NCI-H2196 treated with DMSO at 0.1 percent for 48 hours (cell line): Measurements from ENCODE around the gene MAP2.
"Not testable (repeated sequence)": the region's sequence is repeated elsewhere in the genome, so short reads cannot be mapped to it uniquely, and the experiment has no call there.

ENCODE experiments used
- DNase-seq: peaks from one replicate; lab custom pipeline; 2025; ENCODE audit not compliant: unreplicated experiment; lab: John Stamatoyannopoulos, UW

The MAP2 gene

DNA sequence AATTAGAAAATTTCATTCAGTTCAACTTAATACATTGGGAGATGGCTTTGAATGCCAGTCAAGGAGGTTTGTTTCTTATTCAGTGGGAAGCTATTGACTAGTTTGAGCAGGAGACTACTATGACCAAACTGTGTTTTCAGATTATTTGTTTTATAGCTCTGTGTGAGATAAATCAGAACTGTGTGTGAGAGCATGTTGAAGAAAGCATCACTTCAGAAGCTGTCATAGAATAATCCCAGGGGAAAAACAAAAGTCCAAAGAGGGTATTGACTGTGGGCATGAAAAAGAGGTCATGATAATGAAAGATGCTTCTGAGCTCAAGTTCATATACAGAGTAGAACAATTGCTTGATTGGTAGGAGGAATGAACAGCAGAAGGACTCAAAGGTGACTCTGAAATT, 160.6 kb downstream of the MAP2 start:
- DNase-seq, result no peak

DNA sequence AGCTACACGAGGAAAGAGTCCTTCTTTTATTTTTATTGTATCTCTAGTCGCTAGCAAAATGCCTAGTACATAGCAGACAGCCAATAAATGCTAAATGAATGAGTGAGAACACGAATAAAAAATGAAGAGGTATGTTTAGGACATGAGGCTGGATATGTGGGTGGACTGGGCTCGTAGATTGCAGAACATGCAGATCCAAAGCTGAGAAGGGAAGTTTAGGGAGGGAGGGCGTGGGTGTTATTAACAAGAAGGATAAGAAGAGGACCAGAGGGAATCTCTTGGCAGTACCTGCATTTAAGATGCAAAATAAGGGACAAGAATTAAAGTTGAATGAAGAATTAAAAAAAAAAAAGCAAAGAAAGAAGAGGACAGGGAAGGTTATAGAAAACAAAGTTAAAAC, 161.1 kb downstream of the MAP2 start:
- DNase-seq, result no peak

DNA sequence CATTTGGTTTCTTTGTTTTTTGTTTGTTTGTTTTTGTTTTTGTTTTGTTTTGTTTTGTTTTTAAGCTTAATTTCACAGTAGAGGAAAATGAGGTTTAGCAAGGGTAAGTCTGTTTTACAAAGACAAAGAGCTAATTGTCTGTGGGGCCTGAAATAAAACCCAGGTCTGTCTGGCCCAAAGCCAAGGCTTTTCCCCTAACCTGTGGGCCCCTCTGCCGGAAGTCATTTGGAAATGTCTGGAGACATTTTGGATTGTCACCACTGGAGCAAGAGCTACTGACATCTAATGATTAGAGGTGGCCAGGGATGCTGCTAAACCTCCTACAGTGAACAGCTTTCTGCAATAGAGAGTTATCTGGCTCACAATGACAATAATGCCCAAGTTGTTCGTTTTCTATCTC, 167.2 kb downstream of the MAP2 start:
- DNase-seq, result no peak

DNA sequence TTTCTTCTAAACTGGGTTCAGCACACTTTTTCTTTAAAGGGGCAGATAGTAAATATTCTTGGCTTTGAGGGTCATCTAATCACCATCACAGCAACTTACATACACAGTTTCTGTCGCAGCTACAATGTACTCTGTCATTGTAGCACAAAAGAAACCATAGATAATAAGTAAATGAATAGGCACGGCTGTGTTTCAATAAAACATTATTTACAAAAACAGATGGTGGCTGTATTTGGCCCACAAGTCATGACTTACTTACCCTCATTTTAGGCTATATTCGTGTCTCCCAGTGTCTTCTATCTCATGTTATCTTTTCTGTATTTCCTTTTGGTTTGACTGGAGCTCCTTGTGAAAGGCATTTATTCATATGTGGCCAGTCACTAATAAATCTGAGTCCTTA, 168.3 kb downstream of the MAP2 start:
- DNase-seq, result no peak

DNA sequence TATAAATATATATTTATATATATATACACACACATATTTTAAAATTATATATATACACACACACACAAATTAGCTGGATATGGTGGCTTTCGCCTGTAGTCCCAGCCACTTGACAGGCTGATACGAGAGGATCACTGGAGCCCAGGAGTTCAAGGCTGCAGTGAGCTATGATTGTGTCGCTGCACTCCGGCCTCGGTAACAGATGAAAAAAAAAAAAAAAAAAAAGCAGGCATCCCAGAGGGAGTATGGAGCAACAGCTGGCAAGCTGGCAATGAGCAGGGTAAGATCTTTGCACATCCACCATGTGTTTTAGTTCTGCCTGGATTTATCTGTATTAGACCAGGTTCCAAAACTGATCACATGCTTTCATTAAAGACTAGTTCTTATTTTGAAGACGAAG, 170.1 kb downstream of the MAP2 start:
- DNase-seq, result no peak

DNA sequence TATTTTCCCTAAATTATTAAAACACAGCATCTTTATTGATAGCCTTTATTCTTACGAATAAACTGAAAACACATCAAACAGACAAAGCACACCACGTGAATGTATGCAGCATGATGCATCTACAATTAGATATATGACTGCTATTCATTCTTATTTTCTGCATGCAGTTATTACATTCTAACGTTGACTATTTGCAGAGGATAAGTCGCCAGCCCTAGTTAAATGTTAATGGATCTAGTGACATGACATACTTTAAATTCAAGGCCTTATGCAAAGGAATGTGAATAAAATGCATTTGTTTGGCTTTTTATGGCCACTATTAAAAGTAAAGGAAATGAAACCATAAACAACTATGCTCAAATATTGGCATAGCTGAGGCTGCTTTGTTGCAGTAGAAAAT, 172.4 kb downstream of the MAP2 start:
- no peak for DNase-seq

DNA sequence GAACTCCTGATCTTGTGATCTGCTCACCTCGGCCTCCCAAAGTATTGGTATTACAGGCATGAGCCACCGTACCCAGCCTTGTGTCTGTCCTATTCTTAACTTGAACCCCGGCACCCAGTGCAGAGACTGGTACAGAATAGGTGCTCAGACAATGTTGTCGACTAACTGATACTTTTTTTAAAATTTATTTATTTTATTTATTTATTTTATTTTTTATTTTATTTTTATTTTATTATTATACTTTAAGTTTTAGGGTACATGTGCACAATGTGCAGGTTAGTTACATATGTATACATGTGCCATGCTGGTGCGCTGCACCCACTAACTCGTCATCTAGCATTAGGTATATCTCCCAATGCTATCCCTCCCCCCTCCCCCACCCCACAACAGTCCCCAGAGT, 174.4 kb downstream of the MAP2 start:
- not testable (repeated sequence) for DNase-seq

DNA sequence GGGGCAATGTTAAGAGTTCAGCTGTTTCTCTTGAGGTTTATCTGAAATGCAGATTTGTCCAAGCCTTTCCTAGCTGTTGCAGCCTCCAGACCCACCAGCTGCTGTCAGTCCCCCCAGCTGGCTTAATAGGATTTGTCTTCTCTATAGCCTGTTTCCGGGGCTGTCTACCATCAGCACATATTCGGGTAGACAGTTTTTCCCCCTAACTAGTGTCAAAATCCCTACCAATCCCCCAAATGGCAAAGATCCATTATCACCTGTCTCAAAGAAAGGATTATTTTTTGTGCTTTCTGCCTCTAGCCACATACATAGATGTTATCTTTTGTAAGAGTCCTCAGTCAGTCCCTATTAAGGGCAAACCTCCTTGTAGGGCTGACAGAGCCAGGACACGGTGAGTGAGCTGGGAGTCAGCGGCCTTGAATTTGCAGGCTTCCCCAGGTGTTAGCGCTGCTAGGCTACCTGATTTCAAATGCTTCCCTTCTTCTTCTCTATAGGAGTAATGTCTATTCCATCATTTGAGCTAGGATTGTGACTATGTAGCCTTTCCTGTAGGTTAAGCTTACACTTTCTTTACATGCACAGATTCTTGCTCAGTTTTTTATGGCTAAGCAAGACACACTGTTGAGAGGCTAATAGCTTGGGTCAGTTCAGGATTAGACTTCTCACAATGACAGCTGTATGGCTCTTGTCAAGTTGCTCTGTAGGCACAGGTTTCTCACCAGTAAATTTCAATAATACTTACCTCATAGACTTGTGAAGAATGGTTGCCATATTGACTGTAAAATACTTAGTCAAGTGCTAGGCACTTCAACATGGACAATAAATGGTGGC, 176.7 kb downstream of the MAP2 start:
- no peak for DNase-seq

DNA sequence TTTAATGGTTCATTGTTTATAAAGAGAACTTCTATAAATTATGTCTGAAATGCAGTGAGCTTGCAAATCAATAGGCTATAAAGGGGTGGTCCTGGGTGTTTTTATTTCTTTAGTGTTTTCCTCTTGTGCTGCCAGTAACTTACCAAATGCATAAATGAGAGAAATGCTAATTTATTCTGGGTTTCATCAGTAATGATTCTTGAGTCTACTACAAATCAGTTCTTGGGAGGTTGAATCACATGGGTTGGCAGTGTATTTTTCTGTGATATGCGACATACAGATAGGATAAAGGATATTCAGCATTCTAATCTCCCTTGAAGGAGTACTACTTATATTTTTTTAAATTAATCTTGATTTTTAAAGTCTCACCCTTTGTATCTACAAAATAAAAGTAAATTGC, 177.7 kb downstream of the MAP2 start:
- DNase-seq, result no peak

DNA sequence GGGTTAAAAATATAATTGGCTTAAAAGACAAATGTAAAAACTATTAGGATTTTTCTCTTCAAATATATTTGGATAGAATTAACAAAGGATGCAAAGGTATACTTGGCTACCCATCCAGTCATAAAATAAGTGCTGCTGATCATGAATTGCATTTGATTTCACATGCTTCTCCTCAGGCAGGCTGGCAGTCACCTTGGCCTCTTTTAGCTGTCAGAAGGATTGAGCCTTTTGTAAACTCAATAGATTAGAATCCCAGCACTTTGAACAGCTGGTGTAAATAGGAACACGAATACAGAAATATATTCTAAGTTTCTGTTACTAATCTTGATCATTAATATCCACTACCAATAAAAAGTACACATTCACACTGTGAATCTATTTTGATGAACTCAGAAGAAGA, 178.4 kb downstream of the MAP2 start:
- no peak for DNase-seq

DNA sequence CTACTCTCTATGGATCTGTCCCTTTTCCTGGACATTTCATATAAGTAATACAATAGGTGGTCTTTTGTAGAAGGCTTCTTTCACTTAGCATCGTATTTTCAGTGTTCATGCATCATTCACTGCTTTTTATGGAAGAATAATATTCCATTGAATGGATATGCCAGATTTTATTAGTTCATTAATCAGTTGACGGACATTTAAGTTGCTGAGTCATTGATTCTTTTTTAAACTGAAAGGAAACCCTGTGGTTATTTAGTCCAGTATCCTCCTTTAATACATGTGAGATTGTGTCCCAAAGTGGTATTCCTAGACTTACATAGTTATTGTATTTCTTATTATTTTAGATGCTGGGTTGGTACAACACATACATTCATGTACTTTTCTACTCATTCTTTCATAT, 185.7 kb downstream of the MAP2 start:
- no peak for DNase-seq

DNA sequence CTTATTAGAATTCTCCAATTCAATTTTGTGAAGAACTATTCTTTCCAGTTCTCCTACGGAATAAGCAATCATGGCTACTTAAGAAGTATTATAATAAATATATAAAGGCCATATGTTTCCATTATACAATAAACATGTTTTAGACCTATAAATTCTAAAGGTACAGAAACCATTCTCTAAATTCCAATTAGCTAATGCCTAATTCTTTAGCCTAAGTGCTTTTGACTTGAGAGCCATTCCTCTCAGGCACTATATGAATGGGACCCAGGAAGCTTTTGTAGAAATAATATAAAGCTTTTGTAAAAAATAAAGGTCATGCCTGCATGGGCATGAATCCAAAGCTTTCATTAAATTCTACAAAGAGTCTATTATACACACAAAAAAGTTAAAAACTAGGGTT, 186.8 kb downstream of the MAP2 start:
- DNase-seq, result no peak

DNA sequence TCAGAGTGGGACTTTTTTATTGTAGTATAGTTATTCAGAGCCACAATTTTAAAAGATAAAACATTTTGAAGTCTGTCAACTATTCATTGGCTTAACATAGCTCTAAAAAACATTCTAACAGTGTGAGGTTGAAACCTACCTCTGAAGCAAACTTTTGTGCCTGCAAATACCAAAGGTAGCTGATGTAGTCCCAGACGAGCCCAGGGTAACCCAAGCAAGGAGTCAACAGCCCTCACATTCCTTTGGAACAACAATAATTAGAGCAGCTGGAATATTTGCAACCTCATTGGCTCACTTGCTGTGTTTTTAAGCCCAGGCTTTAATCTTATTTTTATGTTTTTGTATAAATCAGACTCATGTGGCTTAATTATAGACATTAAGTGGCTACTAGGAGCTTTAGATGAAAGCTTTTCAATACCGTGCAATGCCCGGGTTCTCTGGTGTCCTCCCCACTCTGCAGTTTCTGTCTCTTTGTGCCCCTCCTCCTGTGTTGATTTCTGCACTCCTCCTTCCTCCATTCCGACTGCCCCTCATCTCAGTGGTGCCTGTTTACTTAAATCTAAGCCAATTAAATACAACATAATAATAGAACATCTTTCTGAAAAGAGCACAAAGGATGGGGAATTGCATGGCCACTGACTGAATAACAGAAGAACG, 189.9 kb downstream of the MAP2 start:
- no peak for DNase-seq

DNA sequence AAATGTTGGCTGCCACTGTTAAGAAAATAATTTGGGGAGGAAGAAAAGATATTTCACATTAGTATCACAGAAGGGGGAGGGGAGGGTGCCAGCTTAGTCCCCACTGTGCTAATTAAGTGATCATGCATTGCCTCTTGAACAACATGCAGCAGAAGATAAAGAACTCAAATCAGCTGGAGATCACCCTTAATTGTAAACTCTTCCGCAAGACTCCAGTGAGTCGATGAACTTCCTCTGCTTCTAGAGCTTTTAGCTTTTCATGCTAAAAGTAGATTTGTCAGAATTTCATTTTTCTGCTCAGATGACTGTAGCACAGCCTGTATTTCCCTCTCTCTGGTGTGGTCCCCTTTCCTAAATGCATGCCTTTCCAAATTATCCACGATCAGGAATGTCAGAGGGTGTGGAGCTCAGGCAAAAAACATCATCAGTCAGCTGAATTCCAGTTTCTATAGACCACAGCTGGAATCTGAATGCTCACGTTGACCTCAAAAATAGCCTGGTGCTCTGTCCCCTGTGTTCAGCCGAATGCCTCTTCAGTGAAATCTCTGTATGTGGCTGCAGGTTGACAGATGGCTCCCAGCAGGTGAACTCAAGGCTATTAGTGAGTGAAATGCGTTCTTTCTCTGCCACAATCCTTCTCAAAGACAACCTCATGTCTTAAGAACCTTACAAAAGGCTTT, 191.0 kb downstream of the MAP2 start:
- DNase-seq, result no peak

DNA sequence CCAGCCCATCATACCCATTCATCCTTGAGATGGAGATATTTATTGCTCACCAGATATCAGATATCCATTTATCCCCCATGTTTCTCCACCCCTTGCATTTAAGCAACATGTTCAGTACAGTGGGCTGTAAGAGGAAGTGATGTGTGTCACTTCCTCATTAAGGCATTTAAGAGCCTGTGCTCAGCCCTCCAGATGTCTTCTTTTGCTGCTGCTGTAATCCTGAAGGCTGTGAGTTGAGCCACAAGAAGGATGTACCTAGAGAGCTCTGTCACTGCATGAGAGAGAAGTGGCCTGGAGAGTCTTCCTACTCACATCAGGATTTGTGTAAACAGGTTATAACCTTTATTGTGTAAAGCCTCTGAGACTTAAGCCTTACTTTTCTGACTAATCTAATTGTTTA, 195.9 kb downstream of the MAP2 start:
- no peak for DNase-seq

DNA sequence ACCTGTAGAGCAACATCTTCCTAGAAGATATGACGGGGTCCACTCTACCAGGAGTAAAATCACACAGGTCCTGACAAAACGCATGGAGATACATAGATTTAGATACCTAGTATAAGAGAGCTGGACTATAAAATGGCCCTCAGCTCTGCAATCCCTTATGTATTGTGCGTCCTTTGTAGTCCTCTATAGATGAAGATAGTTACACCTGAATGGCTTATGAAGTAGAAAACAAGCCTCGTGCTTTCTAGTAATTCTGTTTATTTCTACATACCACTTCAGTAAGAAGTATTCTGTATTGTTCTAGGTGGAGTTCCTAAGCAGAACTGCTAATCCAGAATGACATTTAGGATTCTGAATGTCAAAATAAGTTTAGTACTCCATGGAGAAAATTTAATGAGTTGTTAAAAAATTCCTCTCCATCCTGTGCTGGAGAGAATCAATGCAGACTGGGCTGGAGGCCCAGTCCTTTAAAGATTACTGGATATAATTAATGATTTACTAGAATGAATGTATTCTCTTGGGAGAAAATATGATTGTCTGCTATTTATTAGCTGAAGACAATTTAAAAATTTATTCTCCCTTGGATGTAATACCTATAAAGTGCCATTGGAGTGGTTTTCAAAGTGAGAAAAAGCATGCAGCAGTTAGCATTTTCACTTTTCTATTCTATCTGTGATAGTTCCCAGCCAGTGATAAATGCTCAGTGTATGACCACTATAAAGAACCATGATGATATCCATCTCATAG, 200.5 kb downstream of the MAP2 start:
- DNase-seq, result no peak

DNA sequence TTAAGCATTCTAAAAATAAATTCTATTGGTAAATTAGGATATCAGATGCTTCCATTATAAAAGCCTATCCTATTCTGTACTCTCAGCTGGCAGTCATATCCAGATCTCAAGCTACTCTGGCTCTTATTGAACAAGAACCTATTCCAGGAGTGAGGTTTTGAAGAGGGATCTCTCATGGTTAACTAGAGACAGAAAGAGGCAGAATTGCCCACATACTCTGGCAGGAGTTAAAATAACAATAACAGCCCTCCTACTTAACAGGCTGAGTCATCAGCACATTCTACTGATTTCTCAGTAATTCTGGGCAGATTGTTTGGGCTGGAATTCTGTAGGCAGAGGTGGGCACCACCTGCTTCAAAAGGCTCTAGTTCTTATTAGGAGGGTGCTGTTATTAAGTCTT, 205.8 kb downstream of the MAP2 start:
- DNase-seq, result no peak

DNA sequence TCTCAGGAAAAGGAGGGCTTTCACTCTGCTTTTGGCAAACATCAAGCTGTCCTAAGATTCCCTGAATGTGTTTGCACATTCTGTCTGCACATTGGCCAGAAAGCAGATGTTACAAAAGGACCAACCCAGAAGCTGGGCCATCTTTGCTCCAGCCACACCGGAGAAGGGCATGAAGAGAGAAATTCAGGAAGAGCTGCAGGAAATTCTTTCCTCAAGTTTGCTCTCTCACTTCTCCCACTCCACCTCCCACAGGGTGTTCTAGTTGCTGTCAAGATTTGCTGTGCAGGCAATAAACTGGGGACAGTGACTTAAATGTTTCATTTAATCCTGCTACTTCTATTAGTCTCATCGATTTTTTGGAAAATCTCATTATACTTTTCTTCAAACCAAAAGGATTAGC, 210.1 kb downstream of the MAP2 start:
- no peak for DNase-seq

DNA sequence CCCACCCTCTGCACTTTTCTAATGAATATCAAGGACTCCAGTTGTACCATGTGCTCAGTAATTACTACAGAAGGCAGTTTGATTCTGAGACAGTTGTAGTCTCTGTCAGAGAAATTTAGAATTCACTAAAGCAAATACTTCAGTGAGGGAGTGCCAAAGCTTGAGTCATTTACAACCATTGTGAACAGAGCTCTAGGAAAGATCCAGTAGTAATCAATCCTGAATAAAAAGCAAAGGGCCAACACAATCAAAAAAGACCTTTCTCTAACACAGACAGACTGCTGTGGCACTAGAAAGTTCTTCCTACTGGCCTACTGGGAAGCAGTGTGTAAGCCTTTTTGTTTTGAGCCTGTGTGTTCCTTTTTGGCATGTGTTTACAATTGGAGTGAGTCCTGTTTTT, 212.2 kb downstream of the MAP2 start:
- no peak for DNase-seq

DNA sequence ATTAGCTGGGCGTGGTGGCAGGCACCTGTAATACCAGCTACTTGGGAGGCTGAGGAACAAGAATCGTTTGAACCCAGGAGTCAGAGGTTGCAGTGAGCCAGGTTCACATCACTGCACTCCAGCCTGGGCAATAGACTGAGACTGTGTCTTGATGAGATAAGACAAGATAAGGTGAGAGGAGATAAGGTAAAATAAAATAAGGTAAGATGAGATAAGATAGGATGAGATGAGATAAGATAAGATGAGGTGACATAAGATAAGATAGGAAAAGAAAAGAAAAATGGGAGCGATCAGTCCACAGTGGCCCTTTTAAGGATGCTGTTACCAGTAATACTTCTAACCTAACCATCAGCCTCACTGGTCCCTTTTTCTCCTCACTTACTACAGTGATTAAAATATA, 213.4 kb downstream of the MAP2 start:
- no peak for DNase-seq

DNA sequence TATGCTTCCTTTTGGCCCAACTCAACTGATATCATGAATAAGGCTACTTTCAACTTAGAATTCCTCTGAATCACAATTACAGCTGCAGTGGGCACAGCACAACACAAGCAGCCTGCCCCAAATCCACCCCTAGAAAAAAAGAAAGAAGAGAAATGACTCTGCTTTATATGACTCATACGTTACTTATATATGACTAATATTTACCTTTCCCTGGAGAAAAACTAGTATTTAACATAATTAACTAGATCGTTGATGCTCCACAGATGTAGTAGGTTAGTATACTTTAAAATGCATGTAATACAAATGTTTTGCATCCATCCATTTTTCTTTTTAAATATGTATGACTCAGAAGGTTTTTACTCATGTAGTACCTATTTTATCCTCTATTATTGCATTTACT, 214.5 kb downstream of the MAP2 start:
- DNase-seq, result no peak

DNA sequence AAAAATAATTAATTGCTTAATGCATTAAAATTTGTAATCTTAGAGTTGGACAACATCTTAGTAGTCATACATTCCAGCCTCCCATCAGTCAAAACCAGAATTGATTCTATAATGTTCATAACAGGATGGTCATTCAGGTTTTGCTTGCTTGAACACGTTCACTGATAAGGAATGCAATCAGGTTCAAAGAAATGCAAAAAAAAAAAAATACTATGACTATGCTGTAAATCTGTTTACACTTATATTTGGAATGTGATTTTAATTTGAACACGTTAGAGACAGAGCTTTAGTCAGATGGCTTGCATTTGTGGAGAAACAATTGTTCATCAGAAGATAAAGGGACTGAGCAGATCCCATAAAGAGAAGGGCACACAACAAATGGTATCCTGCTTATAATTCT, 216.5 kb downstream of the MAP2 start:
- DNase-seq, result no peak
